GM12878 (cell line): ENCODE measurements around the gene RUSC1. TPM values are rescaled to one million over a fixed set of nuclear protein-coding genes. Genes with fewer than 3 reads are reported as not detected.
A peak's percentile ranks its signal among the peaks of the same experiment; 100 is the strongest.

Source experiments
- ATAC-seq: fragments of 200-7000 bp; cut with Tn5 transposase; 3 replicates; pipeline ENCODE4 v1.9.1; 2020; ENCODE audit warnings: mild to moderate bottlenecking, moderate library complexity
- BruUV-seq: library from RNA; stranded (reverse); fragments of 400-500 nt; replicated peaks from 2 replicates; lab custom pipeline; 2021; lab: Mats Ljungman, UMichigan
- CTCF ChIA-PET: fragments of 300-600 bp; sonication (Branson Sonifier 250); formaldehyde crosslinking; extraction: SDS; loops from one replicate; lab custom pipeline; 2021; ENCODE audit warnings: inconsistent platforms; lab: Yijun Ruan, JAX
- POLR2A ChIA-PET: fragments of 350-600 bp; formaldehyde crosslinking; extraction: SDS; loops from one replicate; lab custom pipeline; 2021; ENCODE audit warnings: inconsistent platforms; lab: Charles Lee
- RAD21 ChIA-PET: fragments of 300-600 bp; sonication (Branson Sonifier 250); formaldehyde crosslinking; loops from one replicate; lab custom pipeline; 2023; ENCODE audit warnings: antibody characterized with exemption; ENCODE audit not compliant: unreplicated experiment; lab: Charles Lee
- SMC1A ChIA-PET: fragments of 300-600 bp; sonication (Branson Sonifier 250); formaldehyde crosslinking; loops from one replicate; lab custom pipeline; 2023; ENCODE audit not compliant: unreplicated experiment, uncharacterized antibody; lab: Charles Lee
- DNase-seq: peaks from one replicate; pipeline ENCODE4 v3.0.0-alpha.2; 2011; ENCODE audit warnings: low read depth, low spot score
- FAIRE-seq: peaks from 3 replicates; lab custom pipeline; 2011; peaks lifted over from hg19 to GRCh38; lab: Jason Lieb, UNC
- H2AFZ ChIP-seq: 2 replicates; pipeline ENCODE4 v1.6.0; 2011; ENCODE audit warnings: low read depth, low read length, control low read depth; ENCODE audit not compliant: control insufficient read depth
- H3K27ac ChIP-seq: 2 replicates; pipeline ENCODE4 v1.5.1; 2011; ENCODE audit warnings: control low read depth; ENCODE audit not compliant: control insufficient read depth, insufficient read depth
- H3K27me3 ChIP-seq, 2 experiments: replicated peaks in 1 of 2; 2 replicates each; pipeline versions ENCODE4 v1.6.0 to v1.6.1; 2011; ENCODE audit warnings: low read length in 1 of 2; ENCODE audit not compliant: control insufficient read depth in 2 of 2, insufficient read depth in 2 of 2
- H3K36me3 ChIP-seq, 2 experiments: 2 replicates each; pipeline ENCODE4 v1.5.1; 2011; ENCODE audit warnings: low read length in 1 of 2; ENCODE audit not compliant: control insufficient read depth in 2 of 2, insufficient read depth in 2 of 2
- H3K4me1 ChIP-seq: 2 replicates; pipeline ENCODE4 v1.6.1; 2011; ENCODE audit warnings: mild to moderate bottlenecking, low read length, moderate library complexity, mixed read lengths; ENCODE audit not compliant: control insufficient read depth, insufficient read depth
- H3K4me2 ChIP-seq: 2 replicates; pipeline ENCODE4 v1.6.0; 2011; ENCODE audit warnings: control low read depth; ENCODE audit not compliant: control insufficient read depth, insufficient read depth
- H3K4me3 ChIP-seq: fragments of 200-600 bp; sonication (generic); 2 replicates; pipeline ENCODE4 v1.5.1; 2016
- H3K79me2 ChIP-seq: 2 replicates; pipeline ENCODE4 v1.6.0; 2011; ENCODE audit warnings: low read length; ENCODE audit not compliant: control insufficient read depth, insufficient read depth
- H3K9ac ChIP-seq: 2 replicates; pipeline ENCODE4 v1.8.0; 2011; ENCODE audit warnings: low read length, control low read depth, mixed read lengths; ENCODE audit not compliant: control insufficient read depth, insufficient read depth
- H3K9me3 ChIP-seq: replicated peaks from 3 replicates; pipeline ENCODE4 v1.5.1; 2011; ENCODE audit warnings: mild to moderate bottlenecking, low read length; ENCODE audit not compliant: control insufficient read depth, insufficient read depth
- H4K20me1 ChIP-seq: 2 replicates; pipeline ENCODE4 v1.6.0; 2011; ENCODE audit not compliant: control insufficient read depth, insufficient read depth
- BHLHE40 ChIP-seq, 2 experiments: fragments of 450-650 bp in 1 of 2; IDR thresholded peaks; 2 replicates each; pipeline ENCODE4 v1.6.1; 2011 to 2017; ENCODE audit warnings: low read depth in 2 of 2, borderline replicate concordance in 1 of 2, improper control_type of control experiment in 1 of 2, low read length in 1 of 2, mild to moderate bottlenecking in 1 of 2
- CBFB ChIP-seq: IDR thresholded peaks from 2 replicates; pipeline ENCODE4 v1.6.1; 2016; ENCODE audit warnings: antibody characterized with exemption, low read depth
- E2F8 ChIP-seq: fragments of 450-650 bp; IDR thresholded peaks from 2 replicates; pipeline ENCODE4 v1.6.1; 2018; ENCODE audit warnings: mild to moderate bottlenecking, low read depth, moderate library complexity; ENCODE audit not compliant: partially characterized antibody
- HDAC2 ChIP-seq: fragments of 200-600 bp; sonication (generic); IDR thresholded peaks from 2 replicates; pipeline ENCODE4 v1.6.1; 2017
- IKZF1 ChIP-seq: fragments of 450-650 bp; conservative IDR thresholded peaks from 2 replicates; pipeline ENCODE4 v1.6.1; 2017; ENCODE audit warnings: antibody characterized with exemption, mild to moderate bottlenecking
- KDM1A ChIP-seq: fragments of 200-600 bp; sonication (generic); IDR thresholded peaks from 2 replicates; pipeline ENCODE4 v1.6.1; 2016; ENCODE audit warnings: borderline replicate concordance
- PML ChIP-seq: IDR thresholded peaks from 2 replicates; pipeline ENCODE4 v1.6.1; 2012; ENCODE audit warnings: low read length, inconsistent platforms
- STAT1 ChIP-seq: fragments of 450-650 bp; conservative IDR thresholded peaks from 2 replicates; pipeline ENCODE4 v1.6.1; 2014; ENCODE audit warnings: antibody characterized with exemption, mild to moderate bottlenecking
- SUZ12 ChIP-seq: fragments of 200-600 bp; sonication (generic); IDR thresholded peaks from one replicate; pipeline ENCODE4 v1.6.1; 2018; ENCODE audit warnings: antibody characterized with exemption, mild to moderate bottlenecking; ENCODE audit not compliant: unreplicated experiment
- TARDBP ChIP-seq: IDR thresholded peaks from 2 replicates; pipeline ENCODE4 v1.6.1; 2016; ENCODE audit warnings: borderline replicate concordance
- WGBS: methylation state at CpG from one replicate; pipeline ENCODE4 v1.1.6; 2016; ENCODE audit warnings: low lambda C conversion rate; ENCODE audit not compliant: insufficient replicate concordance, insufficient coverage; ENCODE audit errors: missing lambda C conversion rate; 5-methylcytosine and 5-hydroxymethylcytosine counted together
- in situ Hi-C: fragments of 300-500 bp; cut with MboI; formaldehyde crosslinking; loops from 9 replicates; pipeline ENCODE4 v1.14.3; 2018; ENCODE audit warnings: mixed read lengths
- intact Hi-C: fragments of 100-400 bp; cut with micrococcal nuclease; formaldehyde crosslinking; loops from one replicate; pipeline ENCODE4 v1.14.2; 2022; ENCODE audit not compliant: unreplicated experiment
- polyA plus RNA-seq, 11 experiments: library from polyadenylated mRNA; depleted of rRNA in 4 of 11; unstranded in 6 of 11; stranded (reverse) in 5 of 11; fragments of >200 nt; fragmentation: Nextera tagmentation in 4 of 11; fragmentation: Illumina TruSeq in 1 of 11; extraction: Ambion mirVana in 4 of 11; extraction: Trizol in 1 of 11; gene quantifications; 1 replicate in 1 of 11; 2 replicates in 10 of 11; pipeline versions ENCODE4 v1.2.1 to v1.2.3, GENCODE V29; 2011 to 2016; ENCODE audit warnings: inconsistent platforms in 2 of 11, missing spikeins in 2 of 11, low read depth in 1 of 11
- total RNA-seq, 4 experiments: library from RNA; depleted of rRNA in 3 of 4; stranded (reverse); fragments of >200 nt in 3 of 4; fragmentation: Illumina TruSeq in 1 of 4; extraction: Trizol in 1 of 4; gene quantifications; 2 replicates each; pipeline versions ENCODE4 v1.2.1 to v1.2.3, GENCODE V29; 2013 to 2021
- TF ChIP-seq, protein P1 (sequence below): IDR thresholded peaks from 2 replicates; pipeline ENCODE4 v1.6.1; 2011; ENCODE audit warnings: borderline replicate concordance, low read depth, mild to moderate bottlenecking, moderate library complexity, mixed read lengths, low read length; ENCODE audit not compliant: insufficient read depth; ENCODE audit errors: extremely low read length

The RUSC1 gene
- total and polyA plus RNA-seq, 10 of the 15 experiments (the other 5 are each of a cell fraction or from before 2014, with no cell fraction given): 1.1 to 23.7 (median 12.3) TPM

DNA sequence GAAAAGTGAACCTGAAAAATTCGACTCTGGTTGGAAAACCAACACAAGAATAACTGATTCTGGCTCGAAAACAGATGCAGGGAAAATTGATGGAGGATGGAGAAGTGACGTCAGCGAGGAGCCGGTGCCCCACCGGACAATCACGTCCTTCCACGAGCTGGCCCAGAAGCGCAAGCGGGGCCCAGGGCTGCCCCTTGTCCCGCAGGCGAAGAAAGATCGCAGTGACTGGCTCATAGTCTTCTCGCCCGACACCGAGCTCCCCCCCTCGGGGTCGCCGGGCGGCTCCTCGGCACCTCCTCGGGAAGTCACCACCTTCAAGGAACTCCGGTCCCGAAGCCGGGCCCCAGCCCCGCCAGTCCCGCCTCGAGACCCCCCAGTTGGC lies 1.9 kb downstream of the RUSC1 start:
- Histone ChIP-seq H3K36me3 (peaks cover 7 to 15% of the 10 kb centered on the region in 2 experiments), H3K4me3 (peak overlapping the region; percentile 88), H3K9ac (no peak overlapping the region), H2AFZ (peak overlapping the region; percentile 17; the same call in 1 of the 2 replicates), H3K27me3 (no peaks in the 10 kb centered on the region), H3K9me3 (no peaks in the 10 kb centered on the region), H3K4me1 (peaks cover 7% of the 10 kb centered on the region), H3K4me2 (peak overlapping the region; percentile 90), H3K27ac (no peak overlapping the region), H4K20me1 (no peaks in the 10 kb centered on the region), H3K79me2 (no peaks in the 10 kb centered on the region; the same call in 1 of the 2 replicates)
- under 1% methylated on average over 26 of the region's 28 CpGs for WGBS
- no peak for TF ChIP-seq TARDBP
- no peak for TF ChIP-seq IKZF1
- TF ChIP-seq SUZ12: no peak
- TF ChIP-seq BHLHE40 (IDR thresholded peaks at IDR 0.05; ENCODE audit: borderline replicate concordance in 1 of 2, low read depth in 2 of 2, low read length in 1 of 2): no peak
- TF ChIP-seq CBFB: no peak
- TF ChIP-seq, protein P1, sequence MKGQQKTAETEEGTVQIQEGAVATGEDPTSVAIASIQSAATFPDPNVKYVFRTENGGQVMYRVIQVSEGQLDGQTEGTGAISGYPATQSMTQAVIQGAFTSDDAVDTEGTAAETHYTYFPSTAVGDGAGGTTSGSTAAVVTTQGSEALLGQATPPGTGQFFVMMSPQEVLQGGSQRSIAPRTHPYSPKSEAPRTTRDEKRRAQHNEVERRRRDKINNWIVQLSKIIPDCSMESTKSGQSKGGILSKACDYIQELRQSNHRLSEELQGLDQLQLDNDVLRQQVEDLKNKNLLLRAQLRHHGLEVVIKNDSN: no peak
- TF ChIP-seq E2F8: no peak
- no peak for TF ChIP-seq HDAC2
- no peak for TF ChIP-seq KDM1A
- TF ChIP-seq STAT1: no peak
- TF ChIP-seq PML: no peak
- ChIA-PET CTCF (interaction anchor here (0.7 to 9.6 kb wide), 16 partner anchors 11 to 277 kb away, joined by 3 to 225 read pairs (median 8); partner anchors contain the start of genes CLK2, ENTREP3, FDPS and KRTCAP2), POLR2A (interaction anchor here (0.7 to 4.3 kb wide), 8 partner anchors 12 to 114 kb away, joined by 3 to 28 read pairs (median 4); partner anchors contain the start of genes CLK2, MTX1 and THBS3), SMC1A (interaction anchor here (0.8 to 6.8 kb wide), 11 partner anchors 10 to 182 kb away, joined by 3 to 57 read pairs (median 6); partner anchors contain the start of genes CLK2, FDPS, HCN3 and PKLR), RAD21 (interaction anchor here (1.5 to 5.4 kb wide), 4 partner anchors 17 to 71 kb away, joined by 6 to 81 read pairs (median 10); partner anchors contain the start of gene CLK2)
- intact Hi-C loops: loop anchor here (2.0 to 5.0 kb wide), 2 partner anchors 116 to 270 kb away; partner anchors contain the start of gene THBS3
- ATAC-seq: no peak
- in situ Hi-C loops: no loop called here
- BruUV-seq: no TSS peak
- no peak for FAIRE-seq
- no peak for DNase-seq
